Esophagus muscularis mucosa (tissue), 4 donors: Measurements from ENCODE around the gene SNX8. TPM values are rescaled to one million over a fixed set of nuclear protein-coding genes. Genes with fewer than 3 reads are reported as not detected.
"Not testable (repeated sequence)": the region's sequence is repeated elsewhere in the genome, so short reads cannot be mapped to it uniquely, and the experiment has no call there.

Experiments
- DNase-seq: peaks from one replicate; pipeline ENCODE4 v3.0.0-alpha.2; 2017; ENCODE audit errors: extremely low spot score
- H3K27ac ChIP-seq, 4 donors: fragments of 200-600 bp; sonication (generic); replicated peaks in 1 of 4; 1 replicate in 3 of 4; 2 replicates in 1 of 4; pipeline ENCODE4 v1.5.1; 2016 to 2019; ENCODE audit warnings: mild to moderate bottlenecking in 1 of 4
- H3K27me3 ChIP-seq, 4 donors: fragments of 200-600 bp; sonication (generic); one replicate each; pipeline versions ENCODE4 v1.5.1 to v1.6.0; 2016 to 2019
- H3K36me3 ChIP-seq, 4 donors: fragments of 200-600 bp; sonication (generic); one replicate each; pipeline ENCODE4 v1.5.1; 2016 to 2019
- H3K4me1 ChIP-seq, 4 donors: fragments of 200-600 bp; sonication (generic); one replicate each; pipeline ENCODE4 v1.5.1; 2016 to 2019
- H3K4me3 ChIP-seq, 4 donors: fragments of 200-600 bp; sonication (generic); 1 replicate in 2 of 4; 2 replicates in 2 of 4; pipeline ENCODE4 v1.5.1; 2016 to 2019; ENCODE audit warnings: mild to moderate bottlenecking in 4 of 4, moderate library complexity in 1 of 4
- H3K9me3 ChIP-seq, 4 donors: fragments of 200-600 bp; sonication (generic); 1 replicate in 3 of 4; 2 replicates in 1 of 4; pipeline ENCODE4 v1.5.1; 2016 to 2019
- CTCF ChIP-seq, 3 experiments: fragments of 200-600 bp in 2 of 3; fragments of 450-650 bp in 1 of 3; sonication (generic) in 2 of 3; IDR thresholded peaks; one replicate each; pipeline ENCODE4 v1.5.1; 2017 to 2019; ENCODE audit warnings: antibody characterized with exemption in 3 of 3, mild to moderate bottlenecking in 2 of 3, moderate library complexity in 1 of 3
- EP300 ChIP-seq: sonication (generic); formaldehyde crosslinking; IDR thresholded peaks from one replicate; pipeline ENCODE4 v1.6.1; 2017; ENCODE audit warnings: antibody characterized with exemption
- POLR2A ChIP-seq: fragments of 450-650 bp; IDR thresholded peaks from one replicate; pipeline ENCODE4 v1.6.1; 2017; ENCODE audit warnings: antibody characterized with exemption, moderate library complexity, mild to moderate bottlenecking, low read depth
- POLR2AphosphoS5 ChIP-seq, 2 donors: sonication (generic); formaldehyde crosslinking; IDR thresholded peaks; one replicate each; pipeline ENCODE4 v1.6.1; 2017; ENCODE audit warnings: antibody characterized with exemption in 2 of 2
- WGBS: methylation state at CpG from one replicate; pipeline ENCODE4 v1.1.5; 2018; 5-methylcytosine and 5-hydroxymethylcytosine counted together
- intact Hi-C: fragments of 100-400 bp; cut with DNase I; formaldehyde crosslinking; loops from one replicate; pipeline ENCODE4 v1.15.1; 2023
- total RNA-seq, 4 donors: library from RNA; depleted of rRNA; stranded (reverse); fragments of >200 nt; gene quantifications; one replicate each; pipeline versions ENCODE4 v1.1.0 to v1.2.1, GENCODE V29; 2016

The SNX8 gene
- total RNA-seq, 4 donors from 2014 or later = 6.8 to 9.9 (median 8.7) TPM

- no peak overlapping the region for H3K27ac ChIP-seq
- H3K4me1 ChIP-seq = peaks cover 0 to 6% (median 5%) of the 10 kb centered on the region in 4 donors
- no peaks in the 10 kb centered on the region for H3K27me3 ChIP-seq
- H3K36me3 ChIP-seq = peaks cover 0 to 61% (median 50%) of the 10 kb centered on the region in 4 donors
- no peaks in the 10 kb centered on the region for H3K9me3 ChIP-seq
- H3K4me3 ChIP-seq = no peak overlapping the region
- WGBS = 89% methylated on average over 8 of the region's 9 CpGs
- TF ChIP-seq POLR2AphosphoS5 (IDR thresholded peaks at IDR 0.05) = no peak
- TF ChIP-seq POLR2A = no peak
- TF ChIP-seq CTCF (IDR thresholded peaks at IDR 0.05) = no peak
- intact Hi-C loops = no loop called here
- DNase-seq = no peak
Observed at GRCh38 chr7:2272031-2272430, 42.2 kb downstream of the SNX8 start.

- DNase-seq = no peak
- 91% methylated on average over 18 of the region's 27 CpGs for whole genome bisulfite sequencing
- H3K27me3 ChIP-seq = no peaks in the 10 kb centered on the region
- no peak for TF ChIP-seq CTCF (IDR thresholded peaks at IDR 0.05)
- no peak for TF ChIP-seq POLR2A
- TF ChIP-seq POLR2AphosphoS5 (IDR thresholded peaks at IDR 0.05) = no peak
- no peak for TF ChIP-seq EP300
- no peak overlapping the region for H3K4me3 ChIP-seq
- no peaks in the 10 kb centered on the region for H3K9me3 ChIP-seq
- no peak overlapping the region for H3K27ac ChIP-seq
- peaks cover 0 to 60% (median 46%) of the 10 kb centered on the region in 4 donors for H3K36me3 ChIP-seq
- intact Hi-C loops = no loop called here
- H3K4me1 ChIP-seq = peaks cover 0 to 6% (median 5%) of the 10 kb centered on the region in 4 donors
Observed at GRCh38 chr7:2271273-2272026, 42.8 kb downstream of the SNX8 start.

GRCh38 chr7:2270495-2270894 is 43.7 kb downstream of the SNX8 start:
- peaks cover 0 to 6% (median 5%) of the 10 kb centered on the region in 4 donors for H3K4me1 ChIP-seq
- 81% methylated on average over 5 of the region's 8 CpGs for WGBS
- no peaks in the 10 kb centered on the region for H3K9me3 ChIP-seq
- intact Hi-C loops = no loop called here
- no peak for DNase-seq
- no peak overlapping the region for H3K4me3 ChIP-seq
- H3K27ac ChIP-seq = no peak overlapping the region
- H3K27me3 ChIP-seq = no peaks in the 10 kb centered on the region
- no peak for TF ChIP-seq POLR2A
- no peak for TF ChIP-seq EP300
- no peak for TF ChIP-seq CTCF (IDR thresholded peaks at IDR 0.05)
- no peak for TF ChIP-seq POLR2AphosphoS5 (IDR thresholded peaks at IDR 0.05)
- H3K36me3 ChIP-seq = peaks cover 0 to 63% (median 39%) of the 10 kb centered on the region in 4 donors

- H3K4me3 ChIP-seq = no peak overlapping the region
Observed at GRCh38 chr7:2269991-2270460, 44.2 kb downstream of the SNX8 start.

GRCh38 chr7:2269089-2269990 is 44.9 kb downstream of the SNX8 start:
- H3K27ac ChIP-seq, H3K27me3 ChIP-seq, H3K9me3 ChIP-seq, H3K4me1 ChIP-seq, intact Hi-C loops, DNase-seq, H3K4me3 ChIP-seq: not testable (repeated sequence)
- peaks cover 0 to 63% (median 37%) of the 10 kb centered on the region in 4 donors for H3K36me3 ChIP-seq
- 61% methylated on average over 11 of the region's 18 CpGs for WGBS

More at GRCh38 chr7:2269991-2270460, 44.2 kb downstream of the SNX8 start:
- no peak overlapping the region for H3K27ac ChIP-seq
- 92% methylated on average over 6 of the region's 10 CpGs for WGBS
- H3K4me1 ChIP-seq = peaks cover 0 to 6% (median 5%) of the 10 kb centered on the region in 4 donors
- DNase-seq = no peak
- no peak for TF ChIP-seq EP300
- TF ChIP-seq POLR2A = no peak
- no peak for TF ChIP-seq CTCF (IDR thresholded peaks at IDR 0.05)
- no peak for TF ChIP-seq POLR2AphosphoS5 (IDR thresholded peaks at IDR 0.05)
- H3K9me3 ChIP-seq = no peaks in the 10 kb centered on the region
- H3K36me3 ChIP-seq = peaks cover 0 to 65% (median 40%) of the 10 kb centered on the region in 4 donors
- no peaks in the 10 kb centered on the region for H3K27me3 ChIP-seq
- intact Hi-C loops = no loop called here
